ENCODE data around the gene MGMT. TPM values are rescaled to one million over a fixed set of nuclear protein-coding genes. Genes with fewer than 3 reads are reported as not detected.

MGMT gene
- total RNA-seq, 1 donor from 2014 or later, result 25.9 TPM

GRCh38 chr10:129728905-129729795 is 262.1 kb downstream of the MGMT start:
- no peak overlapping the region for H3K27ac Mint-ChIP-seq (ENCODE audit: unreplicated experiment)
- peaks cover 8% of the 10 kb centered on the region for H3K36me3 Mint-ChIP-seq (ENCODE audit: low read depth, unreplicated experiment)
- no peaks in the 10 kb centered on the region for H3K9me3 Mint-ChIP-seq (ENCODE audit: unreplicated experiment)
- H3K4me3 Mint-ChIP-seq (ENCODE audit: unreplicated experiment), result no peak overlapping the region
- TF ChIP-seq CTCF (IDR thresholded peaks at IDR 0.05; ENCODE audit: unreplicated experiment), result no peak
- no peaks in the 10 kb centered on the region for H3K4me1 Mint-ChIP-seq (ENCODE audit: unreplicated experiment)
- peaks cover 1% of the 10 kb centered on the region for H3K27me3 Mint-ChIP-seq (ENCODE audit: unreplicated experiment)
- no peak for DNase-seq (ENCODE audit: low spot score)

GRCh38 chr10:129730272-129730992 is 263.4 kb downstream of the MGMT start:
- no peak for TF ChIP-seq CTCF (IDR thresholded peaks at IDR 0.05; ENCODE audit: unreplicated experiment)
- no peak for DNase-seq (ENCODE audit: low spot score)

GRCh38 chr10:129730993-129731325 is 263.9 kb downstream of the MGMT start:
- no peaks in the 10 kb centered on the region for H3K9me3 Mint-ChIP-seq (ENCODE audit: unreplicated experiment)
- no peak for TF ChIP-seq CTCF (IDR thresholded peaks at IDR 0.05; ENCODE audit: unreplicated experiment)
- no peak overlapping the region for H3K4me3 Mint-ChIP-seq (ENCODE audit: unreplicated experiment)
- no peak for DNase-seq (ENCODE audit: low spot score)
- no peaks in the 10 kb centered on the region for H3K27me3 Mint-ChIP-seq (ENCODE audit: unreplicated experiment)
- no peak overlapping the region for H3K27ac Mint-ChIP-seq (ENCODE audit: unreplicated experiment)
- no peaks in the 10 kb centered on the region for H3K4me1 Mint-ChIP-seq (ENCODE audit: unreplicated experiment)
- peaks cover 6% of the 10 kb centered on the region for H3K36me3 Mint-ChIP-seq (ENCODE audit: low read depth, unreplicated experiment)

More at GRCh38 chr10:129730272-129730992, 263.4 kb downstream of the MGMT start:
- Mint-ChIP-seq H3K27me3 (ENCODE audit: unreplicated experiment) (peaks cover 1% of the 10 kb centered on the region), H3K27ac (ENCODE audit: unreplicated experiment) (no peak overlapping the region), H3K9me3 (ENCODE audit: unreplicated experiment) (no peaks in the 10 kb centered on the region), H3K4me1 (ENCODE audit: unreplicated experiment) (no peaks in the 10 kb centered on the region), H3K36me3 (ENCODE audit: low read depth, unreplicated experiment) (peaks cover 8% of the 10 kb centered on the region), H3K4me3 (ENCODE audit: unreplicated experiment) (no peak overlapping the region)

- no peaks in the 10 kb centered on the region for H3K4me1 Mint-ChIP-seq (ENCODE audit: unreplicated experiment)
- no peak overlapping the region for H3K4me3 Mint-ChIP-seq (ENCODE audit: unreplicated experiment)
- no peak overlapping the region for H3K27ac Mint-ChIP-seq (ENCODE audit: unreplicated experiment)
- H3K36me3 Mint-ChIP-seq (ENCODE audit: low read depth, unreplicated experiment), result peaks cover 6% of the 10 kb centered on the region
- DNase-seq (ENCODE audit: low spot score), result no peak
- peaks cover 5% of the 10 kb centered on the region for H3K27me3 Mint-ChIP-seq (ENCODE audit: unreplicated experiment)
- H3K9me3 Mint-ChIP-seq (ENCODE audit: unreplicated experiment), result no peaks in the 10 kb centered on the region
- TF ChIP-seq CTCF (IDR thresholded peaks at IDR 0.05; ENCODE audit: unreplicated experiment), result no peak
Observed at GRCh38 chr10:129740532-129741279, 273.7 kb downstream of the MGMT start.
